Brain microvascular endothelial cell (primary cell): ENCODE data around the gene NXPH1.

Source experiments
- DNase-seq: peaks from one replicate; pipeline ENCODE4 v3.0.0-alpha.2; 2020
- H3K27ac ChIP-seq: fragments of 250-450 bp; sonication (Bioruptor Pico); 2 replicates; pipeline ENCODE4 v1.5.1; 2020; ENCODE audit warnings: mild to moderate bottlenecking, moderate library complexity
- H3K27me3 ChIP-seq: fragments of 250-450 bp; sonication (Bioruptor Pico); replicated peaks from 2 replicates; pipeline ENCODE4 v1.5.1; 2020; ENCODE audit warnings: mild to moderate bottlenecking
- H3K36me3 ChIP-seq: fragments of 250-450 bp; sonication (Bioruptor Pico); replicated peaks from 2 replicates; pipeline ENCODE4 v1.5.1; 2020; ENCODE audit warnings: mild to moderate bottlenecking
- H3K4me3 ChIP-seq: 2 replicates; pipeline ENCODE4 v1.5.1; 2011; ENCODE audit warnings: low read depth, mild to moderate bottlenecking, control low read depth, low read length, moderate library complexity
- in situ Hi-C: cut with HindIII; loops from 2 replicates; pipeline ENCODE4 v1.10.0; 2017; ENCODE audit warnings: low sequenced_read_pairs, low pct_ligation_motif_present
- TF ChIP-seq, protein P1 (sequence below): IDR thresholded peaks from 2 replicates; pipeline ENCODE4 v1.5.1; 2011; ENCODE audit warnings: low read depth, mild to moderate bottlenecking, moderate library complexity, low read length, control low read depth, inconsistent platforms; ENCODE audit errors: missing control alignments

Gene NXPH1

GRCh38 chr7:8620169-8620568, 186.8 kb downstream of the NXPH1 start:
- no peak overlapping the region for H3K4me3 ChIP-seq
- TF ChIP-seq, protein P1, sequence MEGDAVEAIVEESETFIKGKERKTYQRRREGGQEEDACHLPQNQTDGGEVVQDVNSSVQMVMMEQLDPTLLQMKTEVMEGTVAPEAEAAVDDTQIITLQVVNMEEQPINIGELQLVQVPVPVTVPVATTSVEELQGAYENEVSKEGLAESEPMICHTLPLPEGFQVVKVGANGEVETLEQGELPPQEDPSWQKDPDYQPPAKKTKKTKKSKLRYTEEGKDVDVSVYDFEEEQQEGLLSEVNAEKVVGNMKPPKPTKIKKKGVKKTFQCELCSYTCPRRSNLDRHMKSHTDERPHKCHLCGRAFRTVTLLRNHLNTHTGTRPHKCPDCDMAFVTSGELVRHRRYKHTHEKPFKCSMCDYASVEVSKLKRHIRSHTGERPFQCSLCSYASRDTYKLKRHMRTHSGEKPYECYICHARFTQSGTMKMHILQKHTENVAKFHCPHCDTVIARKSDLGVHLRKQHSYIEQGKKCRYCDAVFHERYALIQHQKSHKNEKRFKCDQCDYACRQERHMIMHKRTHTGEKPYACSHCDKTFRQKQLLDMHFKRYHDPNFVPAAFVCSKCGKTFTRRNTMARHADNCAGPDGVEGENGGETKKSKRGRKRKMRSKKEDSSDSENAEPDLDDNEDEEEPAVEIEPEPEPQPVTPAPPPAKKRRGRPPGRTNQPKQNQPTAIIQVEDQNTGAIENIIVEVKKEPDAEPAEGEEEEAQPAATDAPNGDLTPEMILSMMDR, result no peak
- in situ Hi-C loops, result no loop called here
- no peaks in the 10 kb centered on the region for H3K36me3 ChIP-seq
- no peaks in the 10 kb centered on the region for H3K27me3 ChIP-seq
- no peak overlapping the region for H3K27ac ChIP-seq
- no peak for DNase-seq

DNA sequence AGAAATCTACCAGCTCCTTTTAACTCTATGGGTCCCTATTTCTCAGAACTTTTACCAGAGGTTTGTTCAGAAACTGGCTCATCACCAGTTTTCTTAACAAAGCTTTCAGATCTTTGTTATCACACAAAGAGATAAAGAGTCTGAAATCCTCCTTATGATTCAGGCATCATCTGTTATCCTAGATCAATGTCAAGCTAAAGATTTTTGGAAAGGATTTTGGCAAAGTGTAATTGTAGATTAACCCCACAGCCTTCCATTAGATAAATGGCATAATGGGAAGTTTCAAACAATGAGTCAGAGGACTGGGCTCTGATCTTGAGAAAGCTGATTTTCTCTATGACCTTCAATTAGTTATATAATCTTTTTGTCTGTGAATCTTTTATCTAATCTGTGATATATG, 192.2 kb downstream of the NXPH1 start:
- Histone ChIP-seq H3K36me3 (no peaks in the 10 kb centered on the region), H3K27ac (no peak overlapping the region), H3K27me3 (no peaks in the 10 kb centered on the region), H3K4me3 (no peak overlapping the region)
- no peak for DNase-seq
- TF ChIP-seq, protein P1, result no peak
- in situ Hi-C loops, result no loop called here

DNA sequence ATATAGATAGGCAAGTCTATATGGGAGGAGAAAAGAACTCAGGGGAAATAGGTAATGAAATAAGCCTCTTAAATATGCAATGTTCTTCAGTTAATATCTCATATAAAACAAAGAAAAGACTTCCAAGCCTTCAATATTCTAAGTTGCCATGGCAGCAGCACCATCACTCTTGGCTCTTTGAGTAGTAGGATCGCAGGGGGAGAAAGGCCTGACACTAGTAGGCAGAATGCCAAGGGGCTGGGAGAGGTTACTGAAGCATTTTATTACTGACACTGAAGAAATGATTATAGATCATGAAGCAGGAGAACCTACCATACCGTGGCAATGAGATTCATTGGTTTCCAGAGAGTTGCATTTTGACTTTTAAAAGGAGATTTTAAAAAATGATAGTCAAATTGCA, 193.9 kb downstream of the NXPH1 start:
- Histone ChIP-seq H3K36me3 (no peaks in the 10 kb centered on the region), H3K4me3 (no peak overlapping the region), H3K27me3 (no peaks in the 10 kb centered on the region), H3K27ac (no peak overlapping the region)
- in situ Hi-C loops, result no loop called here
- TF ChIP-seq, protein P1, result no peak
- DNase-seq, result no peak

DNA sequence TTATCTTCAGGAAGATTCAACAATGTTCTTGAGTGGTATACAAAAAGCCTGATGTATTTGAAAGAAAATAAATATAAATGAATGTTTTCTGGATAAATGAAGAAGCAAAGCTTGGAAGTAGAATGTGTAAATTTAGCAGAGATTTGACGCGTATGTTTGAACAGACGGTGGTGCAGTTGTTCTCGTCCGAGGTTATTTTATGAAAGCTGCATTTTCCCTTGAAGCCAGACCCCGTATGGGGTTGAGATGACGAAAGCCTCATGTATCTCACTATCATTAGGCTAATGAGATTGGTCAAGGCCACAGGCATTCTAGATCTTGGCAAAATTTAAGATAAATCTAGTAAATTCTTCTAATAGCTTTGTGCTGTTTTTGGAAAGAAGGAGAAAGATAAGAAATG, 195.2 kb downstream of the NXPH1 start:
- H3K4me3 ChIP-seq, result no peak overlapping the region
- no peaks in the 10 kb centered on the region for H3K27me3 ChIP-seq
- in situ Hi-C loops, result no loop called here
- no peak overlapping the region for H3K27ac ChIP-seq
- no peaks in the 10 kb centered on the region for H3K36me3 ChIP-seq
- TF ChIP-seq, protein P1, result no peak
- DNase-seq, result no peak

GRCh38 chr7:8629504-8629903, 196.1 kb downstream of the NXPH1 start:
- Histone ChIP-seq H3K27me3 (no peaks in the 10 kb centered on the region), H3K36me3 (no peaks in the 10 kb centered on the region), H3K27ac (no peak overlapping the region), H3K4me3 (no peak overlapping the region)
- TF ChIP-seq, protein P1, result no peak
- DNase-seq, result no peak
- in situ Hi-C loops, result no loop called here

GRCh38 chr7:8637322-8637721, 203.9 kb downstream of the NXPH1 start:
- DNase-seq, result no peak
- no peak overlapping the region for H3K4me3 ChIP-seq
- in situ Hi-C loops, result no loop called here
- H3K36me3 ChIP-seq, result no peaks in the 10 kb centered on the region
- H3K27me3 ChIP-seq, result no peaks in the 10 kb centered on the region
- TF ChIP-seq, protein P1, result no peak
- H3K27ac ChIP-seq, result no peak overlapping the region
